IMR-90 (cell line): ENCODE results near the gene SOX5. TPM values are rescaled to one million over a fixed set of nuclear protein-coding genes. Genes with fewer than 3 reads are reported as not detected.

Experiments
- ATAC-seq: fragments of 200-7000 bp; cut with Tn5 transposase; 2 replicates; pipeline ENCODE4 v1.9.1; 2020; ENCODE audit warnings: low read depth, mild to moderate bottlenecking, moderate library complexity
- BruUV-seq: library from RNA; stranded (reverse); fragments of 400-500 nt; replicated peaks from 2 replicates; lab custom pipeline; 2021; lab: Mats Ljungman, UMichigan
- CTCF ChIA-PET: fragments of 300-600 bp; formaldehyde crosslinking; extraction: SDS; loops from one replicate; lab custom pipeline; 2021; ENCODE audit warnings: antibody characterized with exemption; lab: Yijun Ruan, JAX
- POLR2A ChIA-PET: fragments of 300-600 bp; sonication (Branson Sonifier 250); formaldehyde crosslinking; loops from one replicate; lab custom pipeline; 2022; ENCODE audit warnings: antibody characterized with exemption; ENCODE audit not compliant: unreplicated experiment; lab: Charles Lee
- DNase-seq: peaks from one replicate; pipeline ENCODE4 v3.0.0; 2013
- H2AFZ ChIP-seq: replicated peaks from 2 replicates; pipeline ENCODE3; 2013; ENCODE audit warnings: low read length, mild to moderate bottlenecking; ENCODE audit not compliant: poor library complexity
- H2AK5ac ChIP-seq: 2 replicates; pipeline ENCODE4 v1.6.1; 2013; ENCODE audit warnings: low read depth, low read length, inconsistent platforms
- H2AK9ac ChIP-seq: replicated peaks from 2 replicates; pipeline ENCODE3; 2013; ENCODE audit warnings: mild to moderate bottlenecking, low read depth, low read length, moderate library complexity; ENCODE audit not compliant: poor library complexity
- H2BK120ac ChIP-seq: 2 replicates; pipeline ENCODE4 v1.6.1; 2013; ENCODE audit warnings: low read depth, low read length, inconsistent platforms
- H2BK15ac ChIP-seq: 3 replicates; pipeline ENCODE4 v1.6.1; 2013; ENCODE audit warnings: low read depth, low read length, inconsistent platforms
- H2BK20ac ChIP-seq: 2 replicates; pipeline ENCODE4 v1.6.1; 2013; ENCODE audit warnings: low read depth, mild to moderate bottlenecking, inconsistent platforms, low read length, moderate library complexity
- H2BK5ac ChIP-seq: 2 replicates; pipeline ENCODE4 v1.6.1; 2013; ENCODE audit warnings: mild to moderate bottlenecking, low read depth, low read length, inconsistent platforms; ENCODE audit not compliant: poor library complexity, severe bottlenecking
- H3K14ac ChIP-seq: replicated peaks from 2 replicates; pipeline ENCODE4 v1.6.1; 2013; ENCODE audit warnings: low read depth, low read length, inconsistent platforms
- H3K18ac ChIP-seq: 2 replicates; pipeline ENCODE4 v1.6.1; 2013; ENCODE audit warnings: low read depth, low read length, control low read depth
- H3K23ac ChIP-seq: 2 replicates; pipeline ENCODE4 v1.6.1; 2013; ENCODE audit warnings: low read depth, low read length, inconsistent platforms
- H3K27ac ChIP-seq: 2 replicates; pipeline ENCODE4 v1.5.1; 2013; ENCODE audit warnings: mild to moderate bottlenecking, control low read depth, low read length; ENCODE audit not compliant: insufficient read depth
- H3K27me3 ChIP-seq: 2 replicates; pipeline ENCODE4 v1.6.1; 2013; ENCODE audit warnings: low read length; ENCODE audit not compliant: control insufficient read depth, insufficient read depth
- H3K36me3 ChIP-seq: 2 replicates; pipeline ENCODE4 v1.6.1; 2013; ENCODE audit warnings: low read length, mixed read lengths; ENCODE audit not compliant: control insufficient read depth, insufficient read depth
- H3K4ac ChIP-seq: 2 replicates; pipeline ENCODE4 v1.6.1; 2013; ENCODE audit warnings: low read depth, low read length, inconsistent platforms
- H3K4me1 ChIP-seq: 2 replicates; pipeline ENCODE4 v1.6.1; 2013; ENCODE audit warnings: low read length, mixed read lengths; ENCODE audit not compliant: control insufficient read depth, insufficient read depth
- H3K4me2 ChIP-seq: 2 replicates; pipeline ENCODE4 v1.6.1; 2013; ENCODE audit warnings: low read depth, mild to moderate bottlenecking, control low read depth, low read length, moderate library complexity
- H3K4me3 ChIP-seq: 2 replicates; pipeline ENCODE4 v1.5.1; 2013; ENCODE audit warnings: low read depth, mild to moderate bottlenecking, control low read depth, low read length, moderate library complexity; ENCODE audit not compliant: insufficient read depth
- H3K56ac ChIP-seq: 2 replicates; pipeline ENCODE4 v1.6.1; 2013; ENCODE audit warnings: low read length, inconsistent platforms; ENCODE audit not compliant: insufficient read depth; ENCODE audit errors: extremely low read depth
- H3K79me1 ChIP-seq, 2 experiments: 2 replicates each; pipeline ENCODE4 v1.6.1; 2013; ENCODE audit warnings: low read length in 2 of 2, inconsistent platforms in 1 of 2, low read depth in 1 of 2
- H3K9ac ChIP-seq: 2 replicates; pipeline ENCODE4 v1.6.1; 2013; ENCODE audit warnings: low read depth, low read length, control low read depth
- H3K9me1 ChIP-seq: 2 replicates; pipeline ENCODE4 v1.6.1; 2013; ENCODE audit warnings: low read length, inconsistent platforms; ENCODE audit not compliant: insufficient read depth
- H3K9me3 ChIP-seq: 2 replicates; pipeline ENCODE4 v1.6.1; 2013; ENCODE audit warnings: low read length; ENCODE audit not compliant: control insufficient read depth, insufficient read depth
- H4K20me1 ChIP-seq: 2 replicates; pipeline ENCODE4 v1.6.1; 2013; ENCODE audit warnings: low read length, inconsistent platforms; ENCODE audit not compliant: insufficient read depth
- H4K5ac ChIP-seq: 2 replicates; pipeline ENCODE4 v1.6.1; 2013; ENCODE audit warnings: mild to moderate bottlenecking, low read depth, low read length, control low read depth
- H4K8ac ChIP-seq, 2 experiments: 2 replicates each; pipeline ENCODE4 v1.6.1; 2013; ENCODE audit warnings: low read depth in 2 of 2, low read length in 2 of 2, control low read depth in 1 of 2, inconsistent platforms in 1 of 2
- H4K91ac ChIP-seq: 2 replicates; pipeline ENCODE4 v1.6.1; 2013; ENCODE audit warnings: low read depth, low read length, inconsistent platforms; ENCODE audit not compliant: insufficient read depth
- CHD1 ChIP-seq: IDR thresholded peaks from 2 replicates; pipeline ENCODE4 v1.6.1; 2012; ENCODE audit warnings: low read depth, low read length, improper control_type of control experiment
- MAFK ChIP-seq: IDR thresholded peaks from 2 replicates; pipeline ENCODE4 v1.6.1; 2012; ENCODE audit warnings: low read depth, low read length, improper control_type of control experiment
- WGBS, 2 experiments: methylation state at CpG; one replicate each; pipeline versions ENCODE4 v1.1.5 to v1.1.7; 2013; ENCODE audit warnings: missing lambda C conversion rate in 2 of 2; ENCODE audit not compliant: insufficient read length in 1 of 2; ENCODE audit errors: extremely low coverage in 2 of 2; 5-methylcytosine and 5-hydroxymethylcytosine counted together
- dilution Hi-C: fragments of 300-500 bp; cut with HindIII; formaldehyde crosslinking; loops from one replicate; pipeline ENCODE4 v1.14.3; 2018; ENCODE audit warnings: low sequenced_read_pairs; ENCODE audit not compliant: unreplicated experiment
- in situ Hi-C: fragments of 300-500 bp; cut with MboI; formaldehyde crosslinking; loops from 3 replicates; pipeline ENCODE4 v1.14.3; 2019; ENCODE audit warnings: low sequenced_read_pairs, inconsistent platforms, mixed read lengths
- intact Hi-C: fragments of 100-400 bp; cut with micrococcal nuclease; formaldehyde crosslinking; loops from 2 replicates; pipeline ENCODE4 v1.10.0; 2022
- polyA plus RNA-seq, 3 experiments: library from polyadenylated mRNA; depleted of rRNA; stranded (reverse); fragments of >200 nt; gene quantifications; 2 replicates each; pipeline ENCODE4 v1.2.3, GENCODE V29; 2012; ENCODE audit warnings: low replicate concordance in 1 of 3
- total RNA-seq: library from RNA; depleted of rRNA; stranded (reverse); fragments of >200 nt; gene quantifications from 2 replicates; pipeline ENCODE4 v1.2.3, GENCODE V29; 2012

The SOX5 gene
- total and polyA plus RNA-seq, 2 of the 4 experiments (the other 2 are of a cell fraction), result 1.1 to 13.1 TPM

- intact Hi-C loops (no loop called here), dilution Hi-C loops (no loop called here), in situ Hi-C loops (no loop called here)
- Histone ChIP-seq H3K9me1 (peaks cover 3% of the 10 kb centered on the region; the same call in 1 of the 2 replicates), H2BK5ac (no peak overlapping the region), H2AK5ac (no peak overlapping the region), H3K23ac (no peak overlapping the region), H3K79me1 (no peaks in the 10 kb centered on the region), H3K4me1 (no peaks in the 10 kb centered on the region), H4K5ac (no peak overlapping the region), H3K18ac (no peak overlapping the region), H2AK9ac (no peak overlapping the region), H4K20me1 (no peaks in the 10 kb centered on the region), H2BK120ac (no peak overlapping the region), H3K56ac (no peak overlapping the region), H3K4ac (no peak overlapping the region), H2BK20ac (no peak overlapping the region), H4K8ac (no peak overlapping the region), H2AFZ (no peak overlapping the region), H3K36me3 (no peaks in the 10 kb centered on the region), H3K14ac (no peak overlapping the region), H4K91ac (no peak overlapping the region), H3K27ac (no peak overlapping the region), H3K4me2 (no peak overlapping the region), H3K4me3 (no peak overlapping the region), H3K9ac (no peak overlapping the region), H2BK15ac (no peak overlapping the region), H3K27me3 (no peaks in the 10 kb centered on the region), H3K9me3 (no peaks in the 10 kb centered on the region)
- CTCF ChIA-PET, result no interaction called here
- 86% methylated on average over 3 of the region's 3 CpGs; no CpG with 5 or more reads in 1 of the 2 experiments for WGBS, 2 experiments
- DNase-seq (no peak), ATAC-seq (no peak)
- no TSS peak for BruUV-seq
- POLR2A ChIA-PET, result no interaction called here
- no peak for TF ChIP-seq CHD1
- TF ChIP-seq MAFK, result peak; percentile 9; the same call in 1 of the 2 replicates
These were observed 154.0 kb downstream of the SOX5 start for GRCh38 chr12:23795494-23795893.
